Measurements from ENCODE around the gene PEMT. TPM values are rescaled to one million over a fixed set of nuclear protein-coding genes. Genes with fewer than 3 reads are reported as not detected.

Gene PEMT
- total and polyA plus RNA-seq, 12 donors, result 19.7 to 141 (median 65.3) TPM

DNA sequence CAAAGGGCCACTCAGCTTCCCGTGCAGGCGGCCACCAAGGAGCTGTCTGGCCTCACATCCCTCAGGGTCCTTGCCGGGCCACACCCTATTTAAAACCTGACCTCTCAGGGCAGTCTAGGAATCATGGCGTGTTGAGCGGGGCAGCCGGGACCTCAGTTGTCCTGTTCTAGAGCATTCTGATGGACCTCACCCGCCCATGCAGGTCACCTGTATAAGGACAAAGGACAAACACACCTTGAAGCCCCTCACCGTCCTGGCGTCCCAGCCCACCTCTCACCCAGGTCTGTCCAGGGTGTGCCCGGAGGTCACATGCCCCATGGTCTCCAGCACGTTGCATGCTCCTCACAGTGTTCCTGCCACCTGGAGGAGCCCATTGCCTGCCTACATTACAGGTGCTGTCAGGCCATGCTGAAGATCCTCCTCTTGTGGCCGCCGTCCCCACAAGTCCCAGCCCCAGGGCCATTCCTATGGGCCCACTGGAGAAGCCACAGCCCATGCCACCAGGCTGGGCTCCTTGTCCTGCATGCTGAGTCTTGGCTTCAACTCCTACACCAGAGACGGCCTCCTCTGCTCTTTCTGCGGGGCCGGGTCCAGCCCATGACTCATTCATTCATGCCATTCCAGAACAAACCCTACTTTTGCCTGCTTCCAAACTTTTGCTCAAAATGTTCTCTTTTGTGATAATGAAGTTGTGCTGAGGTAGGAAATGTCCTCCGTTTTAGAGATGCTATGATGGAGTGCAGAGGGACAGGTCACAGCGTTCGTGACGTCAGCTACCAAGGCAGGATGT, 46.3 kb downstream of the PEMT start:
- Histone ChIP-seq H3K9me3 (replicated peaks in 1 of 3) (no peaks in the 10 kb centered on the region), H3K4me3 (no peak overlapping the region), H3K27me3 (no peaks in the 10 kb centered on the region), H3K27ac (peak overlapping the region in 1 of 5 donors; percentile 34), H3K4me1 (replicated peaks in 1 of 2) (no peaks in the 10 kb centered on the region), H3K36me3 (replicated peaks in 1 of 2) (no peaks in the 10 kb centered on the region)
- TF ChIP-seq, protein P1, sequence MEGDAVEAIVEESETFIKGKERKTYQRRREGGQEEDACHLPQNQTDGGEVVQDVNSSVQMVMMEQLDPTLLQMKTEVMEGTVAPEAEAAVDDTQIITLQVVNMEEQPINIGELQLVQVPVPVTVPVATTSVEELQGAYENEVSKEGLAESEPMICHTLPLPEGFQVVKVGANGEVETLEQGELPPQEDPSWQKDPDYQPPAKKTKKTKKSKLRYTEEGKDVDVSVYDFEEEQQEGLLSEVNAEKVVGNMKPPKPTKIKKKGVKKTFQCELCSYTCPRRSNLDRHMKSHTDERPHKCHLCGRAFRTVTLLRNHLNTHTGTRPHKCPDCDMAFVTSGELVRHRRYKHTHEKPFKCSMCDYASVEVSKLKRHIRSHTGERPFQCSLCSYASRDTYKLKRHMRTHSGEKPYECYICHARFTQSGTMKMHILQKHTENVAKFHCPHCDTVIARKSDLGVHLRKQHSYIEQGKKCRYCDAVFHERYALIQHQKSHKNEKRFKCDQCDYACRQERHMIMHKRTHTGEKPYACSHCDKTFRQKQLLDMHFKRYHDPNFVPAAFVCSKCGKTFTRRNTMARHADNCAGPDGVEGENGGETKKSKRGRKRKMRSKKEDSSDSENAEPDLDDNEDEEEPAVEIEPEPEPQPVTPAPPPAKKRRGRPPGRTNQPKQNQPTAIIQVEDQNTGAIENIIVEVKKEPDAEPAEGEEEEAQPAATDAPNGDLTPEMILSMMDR (IDR thresholded peaks at IDR 0.05), result no peak
- TF ChIP-seq POLR2A (IDR thresholded peaks at IDR 0.05), result no peak
- WGBS, 4 donors, result 81 to 86% (median 85%) methylated on average over 13 to 20 of the region's 20 CpGs
- no peak for DNase-seq
- intact Hi-C loops (cut with DNase I), result no loop called here

DNA sequence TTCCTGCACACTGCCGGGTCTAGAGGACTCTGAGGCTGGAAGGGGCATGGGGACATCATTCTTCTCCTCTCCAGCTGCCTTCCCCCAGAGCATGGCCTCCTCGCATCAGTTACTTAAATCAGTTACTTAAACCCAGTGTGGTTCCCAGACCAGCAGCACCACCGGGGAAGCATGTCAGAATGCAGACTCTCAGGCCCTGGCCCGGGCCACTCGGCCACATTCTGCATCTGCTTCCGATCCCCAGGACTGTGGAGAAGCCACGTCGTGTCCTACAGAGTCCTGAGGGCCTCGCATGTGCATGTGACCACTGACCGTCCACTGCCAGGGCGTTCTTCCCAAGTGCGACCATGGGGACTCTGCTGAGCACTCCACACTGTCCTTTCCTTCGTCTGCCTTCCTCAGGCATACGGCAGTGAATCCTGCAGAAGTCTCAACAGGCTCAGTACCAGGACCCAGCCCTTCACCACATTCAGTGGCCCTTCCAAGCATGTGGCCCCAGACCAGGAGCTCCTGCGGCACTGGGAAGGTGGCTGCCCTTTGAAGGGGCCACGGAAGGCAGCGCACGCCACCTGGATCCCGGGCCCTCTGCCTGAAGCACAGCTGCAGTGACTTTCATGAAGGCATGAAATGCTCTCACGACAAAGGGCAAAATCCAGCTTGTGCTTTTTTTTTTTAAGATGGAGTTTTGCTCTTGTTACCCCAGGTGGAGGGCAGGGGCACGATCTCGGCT, 48.4 kb downstream of the PEMT start:
- Histone ChIP-seq H3K27me3 (no peaks in the 10 kb centered on the region), H3K9me3 (replicated peaks in 1 of 3) (no peaks in the 10 kb centered on the region), H3K27ac (no peak overlapping the region), H3K36me3 (replicated peaks in 1 of 2) (no peaks in the 10 kb centered on the region), H3K4me1 (replicated peaks in 1 of 2) (peaks cover 0 to 8% of the 10 kb centered on the region in 2 donors), H3K4me3 (no peak overlapping the region)
- DNase-seq, result no peak
- TF ChIP-seq, protein P1 (IDR thresholded peaks at IDR 0.05), result no peak
- TF ChIP-seq POLR2A (IDR thresholded peaks at IDR 0.05), result no peak
- intact Hi-C loops (cut with DNase I), result no loop called here
- 92 to 99% (median 96%) methylated on average over 18 to 22 of the region's 22 CpGs for WGBS, 4 donors

DNA sequence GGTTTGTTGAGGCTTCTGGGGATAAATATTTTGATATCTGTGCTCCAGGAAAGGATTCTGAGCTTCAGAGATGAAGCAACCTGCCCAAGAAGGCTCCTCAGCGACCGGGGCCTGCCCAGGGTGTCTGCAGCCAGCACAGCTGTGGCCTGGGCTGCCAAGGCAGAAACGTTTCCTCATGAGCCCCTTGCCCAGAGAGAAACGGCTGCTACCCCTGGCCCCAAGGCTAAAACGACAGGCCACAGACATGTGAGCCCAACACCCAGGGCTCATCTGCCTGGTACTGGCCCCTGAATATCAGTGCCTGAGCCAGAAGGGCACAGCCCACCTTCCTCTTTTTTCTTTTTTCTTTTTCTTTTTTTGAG, 49.9 kb downstream of the PEMT start:
- TF ChIP-seq, protein P1 (IDR thresholded peaks at IDR 0.05), result no peak
- no peak for TF ChIP-seq POLR2A (IDR thresholded peaks at IDR 0.05)
- Histone ChIP-seq H3K4me1 (replicated peaks in 1 of 2) (peaks cover 0 to 12% of the 10 kb centered on the region in 2 donors), H3K27me3 (no peaks in the 10 kb centered on the region), H3K36me3 (replicated peaks in 1 of 2) (no peaks in the 10 kb centered on the region), H3K27ac (no peak overlapping the region), H3K9me3 (replicated peaks in 1 of 3) (no peaks in the 10 kb centered on the region), H3K4me3 (no peak overlapping the region)
- WGBS, 4 donors, result 75 to 94% (median 85%) methylated on average over 2 to 5 of the region's 5 CpGs
- intact Hi-C loops (cut with DNase I), result no loop called here
- DNase-seq, result no peak

DNA sequence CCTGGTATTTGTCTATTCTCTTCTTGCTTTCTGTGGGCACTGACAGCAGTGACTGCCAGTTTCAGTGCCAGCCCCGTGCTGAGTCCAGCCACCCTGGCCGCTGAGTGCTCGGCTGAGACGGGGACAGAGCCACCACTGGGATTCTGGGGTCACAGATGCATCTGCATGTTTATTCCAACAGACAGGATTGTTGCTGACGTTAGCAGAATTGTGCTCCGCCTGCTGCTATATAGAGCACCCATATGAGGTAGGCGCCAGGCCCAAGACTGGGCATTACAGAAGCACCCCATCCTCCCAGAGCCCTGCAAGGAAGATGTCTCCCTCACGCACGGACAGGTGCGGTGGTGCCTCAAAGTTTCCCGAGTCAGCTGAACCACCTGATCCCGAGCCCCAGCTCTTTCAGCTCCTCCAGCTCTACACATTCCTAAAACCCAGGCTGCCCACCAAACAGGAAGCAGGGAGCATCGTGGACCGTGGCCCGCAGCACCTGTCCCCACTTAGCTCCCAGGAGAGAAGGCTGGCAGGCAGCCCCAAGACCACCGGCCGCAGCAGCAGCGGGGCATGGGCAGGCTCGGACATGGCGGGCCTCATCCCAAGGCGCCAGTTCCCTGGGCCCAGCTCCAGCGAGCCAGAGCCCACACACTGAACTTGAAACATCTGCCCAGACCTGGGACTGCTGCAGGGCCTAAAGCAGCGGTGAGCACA, 50.4 kb downstream of the PEMT start:
- WGBS, 4 donors, result 82 to 93% (median 90%) methylated on average over 7 to 23 of the region's 23 CpGs
- H3K36me3 ChIP-seq (replicated peaks in 1 of 2), result no peaks in the 10 kb centered on the region
- H3K4me1 ChIP-seq (replicated peaks in 1 of 2), result peaks cover 0 to 12% of the 10 kb centered on the region in 2 donors
- TF ChIP-seq, protein P1 (IDR thresholded peaks at IDR 0.05), result no peak
- TF ChIP-seq POLR2A (IDR thresholded peaks at IDR 0.05), result no peak
- H3K4me3 ChIP-seq, result no peak overlapping the region
- no peaks in the 10 kb centered on the region for H3K27me3 ChIP-seq
- intact Hi-C loops (cut with DNase I), result no loop called here
- no peak overlapping the region for H3K27ac ChIP-seq
- DNase-seq, result no peak
- H3K9me3 ChIP-seq (replicated peaks in 1 of 3), result no peaks in the 10 kb centered on the region

Measured in adrenal gland (tissue), 12 donors.